MCF 10A (cell line): ENCODE data around the gene EXOC6B. TPM values are rescaled to one million over a fixed set of nuclear protein-coding genes. Genes with fewer than 3 reads are reported as not detected.
"Not testable (repeated sequence)": the region's sequence is repeated elsewhere in the genome, so short reads cannot be mapped to it uniquely, and the experiment has no call there.

Source experiments
- BruUV-seq: library from RNA; stranded (reverse); fragments of 400-500 nt; replicated peaks from 2 replicates; lab custom pipeline; 2021; lab: Mats Ljungman, UMichigan
- CTCF ChIA-PET: fragments of 300-600 bp; sonication (Branson Sonifier 250); formaldehyde crosslinking; extraction: SDS; loops from one replicate; lab custom pipeline; 2021; ENCODE audit warnings: antibody characterized with exemption, inconsistent platforms; lab: Yijun Ruan, JAX
- POLR2A ChIA-PET: fragments of 300-600, 350-650 bp; sonication (Branson Sonifier 250); formaldehyde crosslinking; extraction: SDS; loops from one replicate; lab custom pipeline; 2020; ENCODE audit warnings: antibody characterized with exemption, inconsistent platforms; lab: Yijun Ruan, JAX
- DNase-seq: peaks from one replicate; pipeline ENCODE4 v3.0.0-alpha.2; 2018; ENCODE audit not compliant: unreplicated experiment
- H3K27ac Mint-ChIP-seq: one replicate; pipeline ENCODE4 v1.8.0; 2022; ENCODE audit warnings: mild to moderate bottlenecking, low read depth, mixed read lengths; ENCODE audit not compliant: unreplicated experiment
- H3K27me3 Mint-ChIP-seq: one replicate; pipeline ENCODE4 v1.8.0; 2022; ENCODE audit warnings: mixed read lengths; ENCODE audit not compliant: insufficient read depth, unreplicated experiment
- H3K36me3 Mint-ChIP-seq: one replicate; pipeline ENCODE4 v1.8.0; 2022; ENCODE audit warnings: mild to moderate bottlenecking, moderate library complexity, mixed read lengths; ENCODE audit not compliant: insufficient read depth, unreplicated experiment
- H3K4me1 Mint-ChIP-seq: one replicate; pipeline ENCODE4 v1.8.0; 2022; ENCODE audit warnings: mixed read lengths; ENCODE audit not compliant: insufficient read depth, unreplicated experiment
- H3K4me3 Mint-ChIP-seq: one replicate; pipeline ENCODE4 v1.8.0; 2022; ENCODE audit warnings: mild to moderate bottlenecking, moderate library complexity, mixed read lengths; ENCODE audit not compliant: unreplicated experiment
- H3K9me3 Mint-ChIP-seq: one replicate; pipeline ENCODE4 v1.8.0; 2022; ENCODE audit warnings: mixed read lengths; ENCODE audit not compliant: unreplicated experiment
- CTCF ChIP-seq: fragments of 200-600 bp; IDR thresholded peaks from one replicate; pipeline ENCODE4 v1.8.0; 2022; ENCODE audit warnings: antibody characterized with exemption, mild to moderate bottlenecking; ENCODE audit not compliant: unreplicated experiment
- intact Hi-C: fragments of 100-400 bp; cut with micrococcal nuclease; formaldehyde crosslinking; loops from 2 replicates; pipeline ENCODE4 v1.14.1; 2022
- total RNA-seq: library from RNA; stranded (reverse); gene quantifications from 2 replicates; pipeline ENCODE4 v1.2.3, GENCODE V29; 2022

EXOC6B gene
- total RNA-seq, 1 experiment from 2014 or later: 24.7 TPM

DNA sequence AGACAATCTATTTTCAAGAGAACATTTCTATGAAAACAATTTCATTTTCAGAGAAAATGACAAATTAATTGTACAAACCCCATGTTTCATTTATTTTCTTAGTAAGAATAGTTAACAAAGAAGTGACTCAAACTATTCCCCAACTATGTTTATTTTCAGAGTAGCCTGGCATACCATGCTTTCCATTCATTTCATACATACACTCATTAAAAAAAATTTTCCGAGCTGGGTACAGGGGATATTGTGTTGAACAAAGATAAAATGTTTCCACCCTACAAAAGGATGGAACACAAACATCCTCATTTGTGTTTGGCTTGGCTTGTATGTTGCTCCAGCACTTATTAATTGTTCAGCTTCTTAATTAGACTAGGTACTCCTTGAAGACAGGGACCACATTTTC, 331.4 kb downstream of the EXOC6B start:
- Mint-ChIP-seq H3K4me3 (no peak overlapping the region), H3K4me1 (peaks cover 6% of the 10 kb centered on the region), H3K9me3 (no peaks in the 10 kb centered on the region), H3K27me3 (no peaks in the 10 kb centered on the region), H3K36me3 (peaks cover 8% of the 10 kb centered on the region), H3K27ac (no peak overlapping the region)
- no peak for TF ChIP-seq CTCF
- CTCF ChIA-PET: no interaction called here
- POLR2A ChIA-PET: no interaction called here
- intact Hi-C loops: no loop called here
- BruUV-seq: no TSS peak
- DNase-seq: no peak

DNA sequence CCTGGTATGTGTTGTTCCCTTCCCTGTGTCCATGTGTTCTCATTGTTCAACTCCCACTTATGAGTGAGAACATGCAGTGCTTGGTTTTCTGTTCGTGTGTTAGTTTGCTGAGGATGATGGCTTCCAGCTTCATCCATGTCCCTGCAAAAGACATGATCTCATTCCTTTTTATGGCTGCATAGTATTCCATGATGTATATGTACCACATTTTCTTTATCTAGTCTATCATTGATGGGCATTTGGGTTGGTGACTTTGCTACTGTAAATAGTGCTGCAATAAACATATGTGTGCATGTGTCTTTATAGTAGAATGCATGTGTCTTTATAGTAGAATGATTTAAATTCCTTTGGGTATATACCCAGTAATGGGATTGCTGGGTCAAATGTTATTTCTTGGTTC, 341.2 kb downstream of the EXOC6B start:
- H3K4me3 Mint-ChIP-seq, CTCF ChIA-PET, BruUV-seq, intact Hi-C loops, H3K4me1 Mint-ChIP-seq, H3K27me3 Mint-ChIP-seq, DNase-seq, H3K36me3 Mint-ChIP-seq, POLR2A ChIA-PET, H3K27ac Mint-ChIP-seq, H3K9me3 Mint-ChIP-seq: not testable (repeated sequence)

DNA sequence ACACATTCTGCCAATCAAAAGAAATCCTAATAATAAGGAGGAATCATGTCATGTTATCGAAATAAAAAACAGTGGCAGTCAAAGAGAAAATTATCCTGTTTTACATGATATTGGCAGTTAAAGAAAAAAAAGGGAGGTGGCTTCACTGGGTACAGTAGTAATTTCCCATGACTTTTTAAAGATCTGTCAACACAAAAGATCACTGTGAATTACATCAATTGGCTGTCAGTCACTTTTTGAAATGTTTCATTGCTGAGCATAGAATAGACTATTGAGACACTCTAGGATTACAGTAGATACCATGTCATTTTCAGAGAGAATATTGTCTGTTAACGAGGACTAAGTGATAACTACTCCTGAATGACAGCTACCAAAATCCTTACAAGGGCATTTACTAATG, 342.5 kb downstream of the EXOC6B start:
- H3K9me3 Mint-ChIP-seq: no peaks in the 10 kb centered on the region
- peaks cover 8% of the 10 kb centered on the region for H3K36me3 Mint-ChIP-seq
- H3K27ac Mint-ChIP-seq: no peak overlapping the region
- no peak for DNase-seq
- CTCF ChIA-PET: no interaction called here
- no peak for TF ChIP-seq CTCF
- intact Hi-C loops: no loop called here
- POLR2A ChIA-PET: no interaction called here
- no TSS peak for BruUV-seq
- H3K27me3 Mint-ChIP-seq: no peaks in the 10 kb centered on the region
- H3K4me3 Mint-ChIP-seq: no peak overlapping the region
- H3K4me1 Mint-ChIP-seq: no peaks in the 10 kb centered on the region

DNA sequence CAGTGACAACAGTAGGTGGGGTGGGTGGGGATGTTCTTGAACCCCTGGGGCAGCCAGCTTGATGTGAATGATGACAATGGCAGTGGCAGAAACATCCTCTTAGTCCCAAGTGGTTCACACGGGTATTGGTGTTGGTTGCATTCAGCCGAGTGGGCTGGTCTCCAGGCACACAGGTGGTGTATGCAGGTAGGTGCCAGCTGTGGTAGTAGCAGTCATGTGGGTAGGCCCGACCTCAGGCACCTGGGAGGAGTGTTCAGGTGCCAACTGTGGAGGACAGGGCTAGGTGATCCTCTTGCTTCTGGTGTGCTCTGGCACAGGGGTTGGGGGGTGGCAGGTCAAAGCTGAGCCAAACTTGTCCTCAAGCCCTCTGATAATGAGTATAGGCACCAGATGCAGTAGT, 350.6 kb downstream of the EXOC6B start:
- CTCF ChIA-PET: no interaction called here
- intact Hi-C loops: no loop called here
- Mint-ChIP-seq H3K27me3 (no peaks in the 10 kb centered on the region), H3K4me3 (no peak overlapping the region), H3K36me3 (peaks cover 7% of the 10 kb centered on the region), H3K9me3 (peaks cover 7% of the 10 kb centered on the region), H3K4me1 (no peaks in the 10 kb centered on the region), H3K27ac (no peak overlapping the region)
- TF ChIP-seq CTCF: no peak
- no TSS peak for BruUV-seq
- POLR2A ChIA-PET: no interaction called here
- DNase-seq: no peak
